Activated T-cell treated with anti-CD3 and anti-CD28 coated beads for 1 hour (primary cell): ENCODE results near the gene CNTN6.

Experiments used
- DNase-seq: peaks from one replicate; pipeline ENCODE4 v3.0.0-alpha.2; 2020; ENCODE audit warnings: low read depth

CNTN6 gene

DNA sequence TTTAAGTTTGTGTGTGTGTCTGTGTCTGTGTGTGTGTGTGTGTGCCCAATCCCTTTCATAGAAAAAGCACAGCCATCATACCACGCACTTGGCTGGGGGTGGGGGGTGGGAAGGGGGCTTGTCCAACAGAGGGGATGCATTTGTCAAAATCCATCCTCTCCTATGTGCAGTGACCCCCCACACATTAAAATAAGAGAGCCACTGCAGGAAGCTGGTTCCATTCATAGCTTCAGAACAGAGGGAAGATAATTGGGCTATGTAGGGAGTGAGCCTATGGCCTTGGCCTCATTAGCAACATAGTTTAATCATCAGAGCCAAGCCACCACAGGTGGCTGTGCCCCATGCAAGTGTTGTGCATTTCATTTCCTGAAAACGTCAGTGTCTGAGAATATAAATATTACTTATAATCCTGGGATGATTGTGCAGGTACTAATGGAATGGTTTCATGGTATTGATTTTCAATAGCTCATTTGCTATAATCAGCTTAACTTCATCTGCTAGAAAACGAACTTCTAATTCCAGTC, 330.8 kb downstream of the CNTN6 start:
- no peak for DNase-seq

DNA sequence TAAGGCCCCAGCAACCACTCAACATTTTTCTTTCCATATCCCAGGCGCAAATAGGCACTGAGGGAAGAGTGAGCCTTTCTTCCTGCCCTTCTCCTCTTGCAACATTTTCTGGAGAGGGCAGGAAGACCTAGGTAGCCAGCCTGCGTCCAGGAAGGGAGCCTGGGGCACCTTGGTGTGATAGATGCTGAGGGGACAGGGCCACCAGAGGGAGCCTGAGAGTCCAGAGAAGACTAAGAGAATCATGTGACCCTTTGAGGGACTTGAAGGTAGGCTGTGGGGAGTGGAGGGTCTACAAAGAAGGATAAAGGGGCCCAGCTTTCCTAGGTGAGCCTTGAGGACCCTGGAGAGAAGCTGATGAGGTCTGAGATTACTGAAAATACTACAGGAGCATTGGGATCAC, 346.6 kb downstream of the CNTN6 start:
- DNase-seq = no peak

DNA sequence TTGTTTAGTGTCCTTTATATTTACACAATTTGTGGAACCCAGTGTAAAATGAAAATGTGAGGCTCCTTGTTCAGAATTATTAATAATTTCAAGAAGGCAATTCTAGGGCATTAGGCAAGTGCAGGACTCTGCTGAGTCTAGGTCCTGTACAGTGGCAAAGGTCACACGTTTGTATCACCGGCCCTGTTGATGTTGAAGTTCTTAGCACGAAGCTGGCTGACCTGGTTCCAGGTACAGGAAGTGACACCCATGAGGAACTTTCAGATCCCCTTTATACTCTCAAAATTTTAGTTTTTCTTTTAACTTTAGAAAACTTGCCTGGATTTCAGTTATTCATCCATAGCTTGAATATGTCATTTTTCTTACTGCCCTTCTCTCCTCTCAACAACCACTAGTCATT, 349.4 kb downstream of the CNTN6 start:
- no peak for DNase-seq

DNA sequence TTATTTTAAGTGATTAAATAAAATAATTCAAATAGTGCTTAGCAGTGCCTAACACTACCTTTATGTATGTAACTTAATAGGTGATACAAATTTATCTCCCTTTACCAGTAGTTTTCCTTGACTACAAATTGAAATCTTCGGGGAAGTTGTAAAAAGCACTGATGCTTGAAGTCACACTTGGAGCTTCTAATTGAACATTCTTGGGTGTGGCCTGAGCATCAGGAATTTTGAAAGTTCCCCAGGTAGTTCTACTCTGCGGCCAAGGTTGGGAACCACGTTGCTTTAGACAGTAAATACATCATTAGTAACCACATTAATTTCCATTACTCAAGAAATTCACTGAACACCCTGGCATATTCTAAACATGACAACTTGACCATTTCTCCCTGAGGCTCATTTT, 351.4 kb downstream of the CNTN6 start:
- no peak for DNase-seq

DNA sequence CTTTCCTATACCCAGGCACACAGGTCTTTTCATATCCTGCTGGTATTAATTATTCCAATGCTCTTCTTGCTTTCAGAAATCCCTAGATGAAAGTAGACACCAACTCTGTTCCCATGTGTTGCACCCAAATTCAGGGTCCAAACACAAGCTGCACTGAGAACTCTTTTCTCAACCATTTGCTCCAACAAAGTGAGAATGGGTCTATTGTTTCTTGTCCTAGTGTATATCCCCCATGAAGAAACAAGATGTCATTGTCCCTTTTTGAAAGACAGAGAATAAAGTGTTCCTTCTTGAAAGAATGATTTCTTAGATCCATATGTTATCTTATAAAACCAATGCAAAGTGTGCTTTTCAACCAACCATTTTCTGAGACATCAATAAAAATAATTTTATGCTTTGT, 353.7 kb downstream of the CNTN6 start:
- no peak for DNase-seq

DNA sequence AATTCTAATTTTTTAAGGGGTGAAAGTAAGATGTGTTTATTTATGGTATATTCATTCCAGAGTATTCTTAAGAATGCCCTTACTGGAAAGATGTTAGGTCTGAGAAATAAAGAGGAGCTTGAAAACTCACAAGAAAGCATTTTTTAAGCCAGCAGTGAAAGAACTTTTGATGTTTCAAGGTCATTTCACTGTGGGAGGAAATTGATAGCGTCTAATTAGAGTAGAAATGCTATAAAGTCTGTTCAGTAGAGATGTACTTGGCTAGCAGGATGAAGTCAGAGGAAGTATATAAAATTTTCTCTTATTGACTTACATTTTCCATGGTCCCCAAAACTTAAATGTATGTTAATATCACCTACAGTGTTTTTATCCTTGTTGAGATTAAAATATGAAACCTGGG, 354.6 kb downstream of the CNTN6 start:
- no peak for DNase-seq

DNA sequence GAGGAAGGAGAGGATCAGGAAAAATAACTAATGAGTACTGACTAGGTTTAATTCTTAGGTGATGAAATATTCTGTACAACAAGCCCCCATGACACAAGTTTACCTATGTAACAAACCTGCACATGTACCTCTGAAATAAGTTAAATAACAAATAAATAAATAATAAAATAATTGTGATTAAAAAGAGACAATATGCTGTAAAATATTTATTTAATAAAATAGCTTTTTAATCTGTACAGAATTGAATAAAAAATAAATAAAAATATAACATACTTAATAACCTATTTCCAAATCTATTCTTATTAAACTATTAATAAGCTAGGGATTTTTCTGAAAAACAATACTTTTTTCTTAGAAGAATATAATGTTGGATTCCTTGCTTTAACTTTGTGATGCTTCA, 355.6 kb downstream of the CNTN6 start:
- no peak for DNase-seq
